Tibial nerve (tissue), 4 donors: ENCODE measurements around the gene COG5. TPM values are rescaled to one million over a fixed set of nuclear protein-coding genes. Genes with fewer than 3 reads are reported as not detected.

ENCODE experiments used
- DNase-seq, 2 donors: peaks; one replicate each; pipeline ENCODE4 v3.0.0-alpha.2; 2019; ENCODE audit warnings: low spot score in 2 of 2
- H3K27ac ChIP-seq, 4 donors: fragments of 200-600 bp; sonication (generic) in 3 of 4; one replicate each; pipeline ENCODE4 v1.5.1; 2017 to 2019; ENCODE audit warnings: mild to moderate bottlenecking in 1 of 4
- H3K27me3 ChIP-seq, 2 donors: fragments of 200-600 bp; sonication (generic) in 1 of 2; one replicate each; pipeline versions ENCODE4 v1.5.1 to v1.6.0; 2017 to 2019
- H3K36me3 ChIP-seq, 3 donors: fragments of 200-600 bp; sonication (generic); one replicate each; pipeline ENCODE4 v1.5.1; 2018 to 2019
- H3K4me1 ChIP-seq, 4 donors: fragments of 200-600 bp; sonication (generic) in 3 of 4; one replicate each; pipeline ENCODE4 v1.5.1; 2017 to 2019
- H3K4me3 ChIP-seq, 4 donors: fragments of 200-600 bp; sonication (generic) in 3 of 4; one replicate each; pipeline ENCODE4 v1.5.1; 2017 to 2019; ENCODE audit warnings: mild to moderate bottlenecking in 1 of 4, moderate library complexity in 1 of 4
- H3K9me3 ChIP-seq, 4 donors: fragments of 200-600 bp; sonication (generic) in 3 of 4; one replicate each; pipeline ENCODE4 v1.5.1; 2017 to 2019
- EP300 ChIP-seq, 2 donors: sonication (generic); formaldehyde crosslinking; IDR thresholded peaks; one replicate each; pipeline ENCODE4 v1.6.1; 2017; ENCODE audit warnings: antibody characterized with exemption in 2 of 2, mild to moderate bottlenecking in 1 of 2
- POLR2A ChIP-seq, 2 donors: fragments of 450-650 bp; IDR thresholded peaks; one replicate each; pipeline ENCODE4 v1.6.1; 2017; ENCODE audit warnings: antibody characterized with exemption in 2 of 2, mild to moderate bottlenecking in 2 of 2, moderate library complexity in 2 of 2
- WGBS, 2 donors: methylation state at CpG; one replicate each; pipeline ENCODE4 v1.1.5; 2018; 5-methylcytosine and 5-hydroxymethylcytosine counted together
- total RNA-seq, 4 donors: library from RNA; depleted of rRNA; stranded (reverse); fragments of >200 nt; gene quantifications; one replicate each; pipeline ENCODE4 v1.1.0, GENCODE V29; 2016
- TF ChIP-seq, protein P1 (sequence below), 5 experiments: fragments of 200-600 bp in 3 of 5; fragments of 450-650 bp in 2 of 5; sonication (generic) in 3 of 5; IDR thresholded peaks; one replicate each; pipeline ENCODE4 v1.5.1; 2016 to 2019; ENCODE audit warnings: antibody characterized with exemption in 5 of 5, mild to moderate bottlenecking in 3 of 5, moderate library complexity in 2 of 5

COG5 gene
- total RNA-seq, 4 donors from 2014 or later, result 26.7 to 35.7 (median 32.6) TPM

DNA sequence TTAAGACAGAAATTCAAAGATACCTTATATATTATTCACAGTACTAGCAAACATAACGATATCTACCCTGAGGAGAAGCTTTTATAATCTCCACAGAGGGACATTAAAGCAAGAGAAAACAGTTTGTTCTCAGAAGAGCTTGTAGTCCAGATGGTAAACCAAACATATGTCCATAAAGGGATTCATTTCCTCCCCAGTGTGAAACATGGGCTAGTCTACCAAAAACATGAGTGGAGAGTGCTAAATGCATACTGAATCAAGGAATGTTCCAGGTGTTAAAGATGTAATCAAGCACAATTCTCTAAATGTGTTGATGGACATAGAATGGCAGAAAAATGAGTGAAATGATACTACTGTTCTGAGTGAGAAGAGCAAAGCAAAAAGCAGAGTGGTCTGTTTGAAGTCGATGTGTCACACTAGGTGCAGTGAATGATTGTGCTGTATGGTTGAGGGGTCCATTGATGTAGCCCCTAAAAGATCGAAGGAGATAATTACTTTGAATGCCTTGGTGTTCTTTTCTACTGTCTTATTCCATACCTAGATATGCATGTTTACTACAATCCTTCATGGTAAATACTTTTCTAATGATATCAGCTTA is 41.6 kb upstream of the COG5 start:
- 84 to 85% methylated on average over 3 of the region's 3 CpGs for WGBS, 2 donors
- TF ChIP-seq, protein P1, sequence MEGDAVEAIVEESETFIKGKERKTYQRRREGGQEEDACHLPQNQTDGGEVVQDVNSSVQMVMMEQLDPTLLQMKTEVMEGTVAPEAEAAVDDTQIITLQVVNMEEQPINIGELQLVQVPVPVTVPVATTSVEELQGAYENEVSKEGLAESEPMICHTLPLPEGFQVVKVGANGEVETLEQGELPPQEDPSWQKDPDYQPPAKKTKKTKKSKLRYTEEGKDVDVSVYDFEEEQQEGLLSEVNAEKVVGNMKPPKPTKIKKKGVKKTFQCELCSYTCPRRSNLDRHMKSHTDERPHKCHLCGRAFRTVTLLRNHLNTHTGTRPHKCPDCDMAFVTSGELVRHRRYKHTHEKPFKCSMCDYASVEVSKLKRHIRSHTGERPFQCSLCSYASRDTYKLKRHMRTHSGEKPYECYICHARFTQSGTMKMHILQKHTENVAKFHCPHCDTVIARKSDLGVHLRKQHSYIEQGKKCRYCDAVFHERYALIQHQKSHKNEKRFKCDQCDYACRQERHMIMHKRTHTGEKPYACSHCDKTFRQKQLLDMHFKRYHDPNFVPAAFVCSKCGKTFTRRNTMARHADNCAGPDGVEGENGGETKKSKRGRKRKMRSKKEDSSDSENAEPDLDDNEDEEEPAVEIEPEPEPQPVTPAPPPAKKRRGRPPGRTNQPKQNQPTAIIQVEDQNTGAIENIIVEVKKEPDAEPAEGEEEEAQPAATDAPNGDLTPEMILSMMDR (IDR thresholded peaks at IDR 0.05), result no peak
- no peak for TF ChIP-seq EP300 (IDR thresholded peaks at IDR 0.05)
- no peak for TF ChIP-seq POLR2A (IDR thresholded peaks at IDR 0.05)
- H3K9me3 ChIP-seq, result no peaks in the 10 kb centered on the region

DNA sequence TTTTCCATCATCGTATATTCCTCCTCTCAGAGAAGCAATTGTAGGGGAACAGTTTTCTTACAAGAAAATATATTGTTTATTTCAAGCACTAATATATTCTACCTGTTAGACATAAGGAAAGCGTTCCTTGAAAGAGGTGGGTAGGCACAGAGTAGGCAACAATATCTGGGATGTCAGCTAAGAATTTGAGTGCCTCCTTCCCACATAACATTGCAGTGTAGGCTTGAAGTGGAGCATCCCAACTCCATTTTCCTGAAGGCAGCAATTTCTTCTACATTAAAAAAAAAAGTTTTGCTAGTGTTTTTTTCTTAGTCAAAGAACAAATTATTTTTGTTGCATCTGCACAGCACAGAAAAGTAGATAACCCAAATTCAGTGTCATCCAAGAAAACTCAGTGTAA is 37.1 kb upstream of the COG5 start:
- Histone ChIP-seq H3K36me3 (peaks cover 0 to 50% (median 0%) of the 10 kb centered on the region in 3 donors), H3K4me3 (no peak overlapping the region), H3K27ac (no peak overlapping the region), H3K27me3 (no peaks in the 10 kb centered on the region), H3K9me3 (no peaks in the 10 kb centered on the region), H3K4me1 (no peaks in the 10 kb centered on the region)
- DNase-seq, result no peak
- WGBS, 2 donors, result 73 to 74% methylated on average over 2 of the region's 2 CpGs
- TF ChIP-seq POLR2A (IDR thresholded peaks at IDR 0.05) (no peak), EP300 (IDR thresholded peaks at IDR 0.05) (no peak)

More for the DNA sequence above, 41.6 kb upstream of the COG5 start:
- no peak for DNase-seq
- H3K4me3 ChIP-seq, result no peak overlapping the region
- peaks cover 0 to 39% (median 0%) of the 10 kb centered on the region in 3 donors for H3K36me3 ChIP-seq
- no peak overlapping the region for H3K27ac ChIP-seq
- H3K27me3 ChIP-seq, result no peaks in the 10 kb centered on the region
- H3K4me1 ChIP-seq, result no peaks in the 10 kb centered on the region

DNA sequence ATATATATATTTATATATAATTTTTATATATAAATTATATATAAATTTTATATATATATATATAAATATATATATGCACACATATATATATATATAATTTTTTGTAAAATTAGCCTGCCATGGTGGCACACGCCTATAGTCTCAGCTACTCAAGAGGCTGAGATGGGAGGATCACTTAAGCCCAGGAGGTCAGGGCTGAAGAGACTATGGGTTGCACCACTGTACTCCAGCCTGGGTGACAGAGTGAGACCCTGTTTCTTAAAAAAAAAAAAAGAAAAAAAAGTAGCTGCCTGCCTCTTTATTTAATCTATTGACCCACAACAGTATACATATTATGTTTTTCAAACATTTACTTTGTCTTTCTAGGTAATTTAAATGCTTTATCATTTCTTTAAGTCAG is 35.5 kb upstream of the COG5 start:
- 100% methylated on average over 1 of the region's 1 CpG for WGBS, 2 donors
- Histone ChIP-seq H3K36me3 (peaks cover 0 to 50% (median 0%) of the 10 kb centered on the region in 3 donors), H3K9me3 (no peaks in the 10 kb centered on the region), H3K4me1 (peaks cover 0 to 11% (median 0%) of the 10 kb centered on the region in 4 donors), H3K27ac (no peak overlapping the region), H3K4me3 (no peak overlapping the region), H3K27me3 (no peaks in the 10 kb centered on the region)
- TF ChIP-seq POLR2A (IDR thresholded peaks at IDR 0.05) (no peak), EP300 (IDR thresholded peaks at IDR 0.05) (no peak)
- TF ChIP-seq, protein P1 (IDR thresholded peaks at IDR 0.05), result no peak
- no peak for DNase-seq

DNA sequence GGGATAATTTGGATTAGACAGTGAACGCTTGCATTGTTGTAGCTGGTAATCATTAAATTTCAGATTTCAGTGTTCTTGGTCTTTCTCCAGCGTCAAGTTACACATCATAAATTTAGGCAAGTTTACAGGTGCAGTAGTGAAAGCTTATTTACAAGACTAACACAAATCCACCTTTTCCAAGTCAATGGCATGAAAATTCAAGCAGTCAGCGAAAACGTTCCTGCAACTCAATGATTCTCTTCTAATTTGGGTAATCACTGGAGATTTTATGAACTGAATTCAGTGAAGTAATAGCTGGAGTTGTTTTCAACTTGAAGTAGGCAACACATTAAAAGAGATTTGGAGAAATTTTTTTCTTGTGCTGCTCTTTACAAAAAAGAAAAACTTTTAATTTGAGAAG is 34.2 kb upstream of the COG5 start:
- Histone ChIP-seq H3K4me3 (no peak overlapping the region), H3K27ac (no peak overlapping the region), H3K4me1 (peaks cover 0 to 11% (median 0%) of the 10 kb centered on the region in 4 donors), H3K36me3 (peaks cover 0 to 45% (median 0%) of the 10 kb centered on the region in 3 donors), H3K9me3 (no peaks in the 10 kb centered on the region), H3K27me3 (no peaks in the 10 kb centered on the region)
- no peak for DNase-seq
- TF ChIP-seq, protein P1 (IDR thresholded peaks at IDR 0.05), result no peak
- TF ChIP-seq EP300 (IDR thresholded peaks at IDR 0.05) (no peak), POLR2A (IDR thresholded peaks at IDR 0.05) (no peak)
- WGBS, 2 donors, result 83 to 89% methylated on average over 4 of the region's 4 CpGs

DNA sequence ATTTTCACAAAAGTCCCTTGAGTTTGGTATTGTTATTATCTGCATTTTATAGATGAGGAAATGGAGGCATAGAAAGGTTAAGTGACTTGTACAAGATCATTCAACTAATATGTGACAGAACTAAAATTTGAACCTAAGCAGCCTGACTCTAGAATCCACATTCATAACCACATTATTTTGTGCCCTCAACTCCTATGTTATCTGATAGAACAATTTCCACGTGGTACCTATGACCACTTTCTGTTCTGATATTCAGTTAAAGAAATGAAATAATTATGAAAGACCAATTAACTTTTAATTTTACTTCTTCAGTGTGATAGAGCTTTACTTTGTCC is 33.8 kb upstream of the COG5 start:
- H3K4me3 ChIP-seq, result no peak overlapping the region
- H3K27ac ChIP-seq, result no peak overlapping the region
- no peak for TF ChIP-seq EP300 (IDR thresholded peaks at IDR 0.05)
- TF ChIP-seq, protein P1 (IDR thresholded peaks at IDR 0.05), result no peak
- no peak for DNase-seq
- WGBS, 2 donors, result 85 to 96% methylated on average over 1 of the region's 1 CpG
- H3K27me3 ChIP-seq, result no peaks in the 10 kb centered on the region
- H3K36me3 ChIP-seq, result peaks cover 0 to 41% (median 0%) of the 10 kb centered on the region in 3 donors
- H3K4me1 ChIP-seq, result peaks cover 0 to 11% (median 0%) of the 10 kb centered on the region in 4 donors
- no peaks in the 10 kb centered on the region for H3K9me3 ChIP-seq
